ENCODE measurements around the gene FANCC. TPM values are rescaled to one million over a fixed set of nuclear protein-coding genes. Genes with fewer than 3 reads are reported as not detected.

FANCC gene
- total and polyA plus RNA-seq, 2 of the 4 experiments (the other 2 are of a cell fraction): 4.7 to 6.3 TPM

DNA sequence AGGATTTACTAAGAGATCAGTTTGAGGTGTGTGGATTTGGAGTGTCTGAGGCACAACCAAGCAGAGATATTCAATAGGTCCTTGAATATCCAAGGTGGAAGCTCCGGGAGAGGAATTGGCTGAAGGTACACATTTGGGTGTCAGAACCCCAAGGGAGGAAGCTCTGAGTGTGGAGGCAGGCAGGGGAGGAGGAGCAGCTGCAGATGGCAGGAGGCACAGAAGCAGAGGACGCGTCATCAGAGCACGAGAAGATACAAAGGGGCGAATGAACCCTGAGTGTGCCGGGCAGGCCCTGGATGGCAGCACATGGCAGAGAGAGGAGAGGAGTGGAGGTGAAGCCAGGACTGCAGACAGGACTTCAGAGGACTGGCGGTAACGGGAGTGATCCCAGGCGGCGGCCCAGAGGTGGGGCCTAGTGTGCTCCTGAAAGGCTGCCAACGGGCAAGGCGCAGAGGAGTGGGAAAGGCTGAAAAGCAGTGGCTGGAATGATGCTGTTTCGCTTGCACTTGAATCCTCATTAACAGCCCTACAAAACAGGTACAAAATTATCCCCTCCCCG is 179.8 kb downstream of the FANCC start:
- Histone ChIP-seq H3K79me1 (ENCODE audit: low read depth in 1 of 2, low read length in 2 of 2) (no peaks in the 10 kb centered on the region), H2BK15ac (ENCODE audit: low read depth, low read length) (no peak overlapping the region), H3K9me3 (ENCODE audit: control insufficient read depth, insufficient read depth, low read length) (no peaks in the 10 kb centered on the region), H3K9me1 (ENCODE audit: insufficient read depth, low read length) (0 out of 2 replicates have a peak, but pooled peaks cover 2% of the 10 kb centered on the region), H3K27ac (ENCODE audit: insufficient read depth, low read length) (no peak overlapping the region), H2AK9ac (replicated peaks; ENCODE audit: low read depth, low read length, poor library complexity) (no peak overlapping the region), H2AFZ (replicated peaks; ENCODE audit: low read length, poor library complexity) (no peak overlapping the region), H3K9ac (ENCODE audit: low read depth, low read length) (no peak overlapping the region), H3K27me3 (ENCODE audit: control insufficient read depth, insufficient read depth, low read length) (no peaks in the 10 kb centered on the region), H4K8ac (ENCODE audit: low read depth in 2 of 2, low read length in 2 of 2) (no peak overlapping the region), H4K91ac (ENCODE audit: insufficient read depth, low read depth, low read length) (no peak overlapping the region), H2AK5ac (ENCODE audit: low read depth, low read length) (no peak overlapping the region), H2BK120ac (ENCODE audit: low read depth, low read length) (no peak overlapping the region), H3K18ac (ENCODE audit: low read depth, low read length) (no peak overlapping the region), H3K4me3 (ENCODE audit: insufficient read depth, low read depth, low read length) (no peak overlapping the region), H3K23ac (ENCODE audit: low read depth, low read length) (no peak overlapping the region), H4K5ac (ENCODE audit: low read depth, low read length) (no peak overlapping the region), H3K56ac (ENCODE audit: extremely low read depth, insufficient read depth, low read length) (no peak overlapping the region), H4K20me1 (ENCODE audit: insufficient read depth, low read length) (no peaks in the 10 kb centered on the region), H2BK20ac (ENCODE audit: low read depth, low read length) (no peak overlapping the region), H3K14ac (replicated peaks; ENCODE audit: low read depth, low read length) (no peak overlapping the region), H3K4me1 (ENCODE audit: control insufficient read depth, insufficient read depth, low read length) (no peaks in the 10 kb centered on the region; the same call in 1 of the 2 replicates), H3K36me3 (ENCODE audit: control insufficient read depth, insufficient read depth, low read length) (no peaks in the 10 kb centered on the region), H2BK5ac (ENCODE audit: low read depth, low read length, poor library complexity, severe bottlenecking) (no peak overlapping the region), H3K4me2 (ENCODE audit: low read depth, low read length) (no peak overlapping the region), H3K4ac (ENCODE audit: low read depth, low read length) (no peak overlapping the region)
- WGBS, 2 experiments (ENCODE audit: extremely low coverage in 2 of 2, insufficient read length in 1 of 2): 91% methylated on average over 6 of the region's 14 CpGs; no CpG with 5 or more reads in 1 of the 2 experiments
- dilution Hi-C loops (cut with HindIII; ENCODE audit: low sequenced_read_pairs, unreplicated experiment): no loop called here
- no peak for DNase-seq
- intact Hi-C loops (cut with micrococcal nuclease): no loop called here
- in situ Hi-C loops (cut with MboI; ENCODE audit: low sequenced_read_pairs): no loop called here
- no peak for ATAC-seq (ENCODE audit: low read depth)
- CTCF ChIA-PET: interaction anchor here (1.6 kb wide), 1 partner anchor 42 kb away, joined by 3 read pairs; no protein-coding TSS in a partner anchor
- TF ChIP-seq, protein P1, sequence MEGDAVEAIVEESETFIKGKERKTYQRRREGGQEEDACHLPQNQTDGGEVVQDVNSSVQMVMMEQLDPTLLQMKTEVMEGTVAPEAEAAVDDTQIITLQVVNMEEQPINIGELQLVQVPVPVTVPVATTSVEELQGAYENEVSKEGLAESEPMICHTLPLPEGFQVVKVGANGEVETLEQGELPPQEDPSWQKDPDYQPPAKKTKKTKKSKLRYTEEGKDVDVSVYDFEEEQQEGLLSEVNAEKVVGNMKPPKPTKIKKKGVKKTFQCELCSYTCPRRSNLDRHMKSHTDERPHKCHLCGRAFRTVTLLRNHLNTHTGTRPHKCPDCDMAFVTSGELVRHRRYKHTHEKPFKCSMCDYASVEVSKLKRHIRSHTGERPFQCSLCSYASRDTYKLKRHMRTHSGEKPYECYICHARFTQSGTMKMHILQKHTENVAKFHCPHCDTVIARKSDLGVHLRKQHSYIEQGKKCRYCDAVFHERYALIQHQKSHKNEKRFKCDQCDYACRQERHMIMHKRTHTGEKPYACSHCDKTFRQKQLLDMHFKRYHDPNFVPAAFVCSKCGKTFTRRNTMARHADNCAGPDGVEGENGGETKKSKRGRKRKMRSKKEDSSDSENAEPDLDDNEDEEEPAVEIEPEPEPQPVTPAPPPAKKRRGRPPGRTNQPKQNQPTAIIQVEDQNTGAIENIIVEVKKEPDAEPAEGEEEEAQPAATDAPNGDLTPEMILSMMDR (conservative IDR thresholded peaks at IDR 0.05; ENCODE audit: low read depth, low read length): no peak
- TF ChIP-seq FOS (IDR thresholded peaks at IDR 0.05; ENCODE audit: low read depth, low read length): no peak
- TF ChIP-seq MAFK (IDR thresholded peaks at IDR 0.05; ENCODE audit: low read depth, low read length): no peak
- TF ChIP-seq NFE2L2 (IDR thresholded peaks at IDR 0.05; ENCODE audit: low read depth, low read length): no peak
- TF ChIP-seq POLR2A (IDR thresholded peaks at IDR 0.05; ENCODE audit: low read depth, low read length): no peak
- TF ChIP-seq CEBPB (IDR thresholded peaks at IDR 0.05; ENCODE audit: low read depth, low read length): no peak
- no peak for TF ChIP-seq CHD1 (IDR thresholded peaks at IDR 0.05; ENCODE audit: low read depth, low read length)
- TF ChIP-seq, protein P2, sequence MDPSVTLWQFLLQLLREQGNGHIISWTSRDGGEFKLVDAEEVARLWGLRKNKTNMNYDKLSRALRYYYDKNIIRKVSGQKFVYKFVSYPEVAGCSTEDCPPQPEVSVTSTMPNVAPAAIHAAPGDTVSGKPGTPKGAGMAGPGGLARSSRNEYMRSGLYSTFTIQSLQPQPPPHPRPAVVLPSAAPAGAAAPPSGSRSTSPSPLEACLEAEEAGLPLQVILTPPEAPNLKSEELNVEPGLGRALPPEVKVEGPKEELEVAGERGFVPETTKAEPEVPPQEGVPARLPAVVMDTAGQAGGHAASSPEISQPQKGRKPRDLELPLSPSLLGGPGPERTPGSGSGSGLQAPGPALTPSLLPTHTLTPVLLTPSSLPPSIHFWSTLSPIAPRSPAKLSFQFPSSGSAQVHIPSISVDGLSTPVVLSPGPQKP (IDR thresholded peaks at IDR 0.05; ENCODE audit: borderline replicate concordance, low read depth, low read length): no peak
- TF ChIP-seq RFX5 (IDR thresholded peaks at IDR 0.05; ENCODE audit: low read depth, low read length): no peak
- no peak for TF ChIP-seq MAZ (IDR thresholded peaks at IDR 0.05; ENCODE audit: borderline replicate concordance, low read depth, low read length)
- no peak for TF ChIP-seq BHLHE40 (IDR thresholded peaks at IDR 0.05; ENCODE audit: low read depth, low read length)
- no peak for TF ChIP-seq RAD21 (IDR thresholded peaks at IDR 0.05; ENCODE audit: low read length)
- no peak for TF ChIP-seq MXI1 (IDR thresholded peaks at IDR 0.05; ENCODE audit: borderline replicate concordance, low read depth, low read length)
- no peak for TF ChIP-seq RCOR1 (IDR thresholded peaks at IDR 0.05; ENCODE audit: insufficient replicate concordance, low read length)
- no peak for TF ChIP-seq USF2 (IDR thresholded peaks at IDR 0.05; ENCODE audit: low read depth, low read length)
- no peak for TF ChIP-seq SMC3 (IDR thresholded peaks at IDR 0.05; ENCODE audit: low read depth, low read length)
- no TSS peak for BruUV-seq (replicated peaks)
- POLR2A ChIA-PET (ENCODE audit: unreplicated experiment): no interaction called here

All from IMR-90 (cell line).